Measurements from ENCODE around the gene RAB6A. TPM values are rescaled to one million over a fixed set of nuclear protein-coding genes. Genes with fewer than 3 reads are reported as not detected.
A peak's percentile ranks its signal among the peaks of the same experiment; 100 is the strongest.
"Not testable (repeated sequence)": the region's sequence is repeated elsewhere in the genome, so short reads cannot be mapped to it uniquely, and the experiment has no call there.

Gene RAB6A
- 45.9 and 59.7 TPM in 2 replicates for total RNA-seq (2014; rRNA removed; shearing (Covaris generic))
- polyA plus RNA-seq (2015; cell fraction: cytosol; rRNA removed): 62.6 and 73.1 TPM in 2 replicates
- 37.8 and 42.6 TPM in 2 replicates for polyA plus RNA-seq (2015; cell fraction: nucleus; rRNA removed)

GRCh38 chr11:73760679-73761402, at the start of gene RAB6A:
Gene RAB6A, minus strand, starts transcription at chr11:73761074. Its CDS starts 439 bp downstream, at chr11:73760635.
- peak; percentile 99 for DNase-seq (ENCODE audit: low read depth)

GRCh38 chr11:73810637-73811036, 49.8 kb upstream of the RAB6A start:
- no peak for DNase-seq (ENCODE audit: low read depth)

- DNase-seq (ENCODE audit: low read depth): no peak
These were observed 47.2 kb upstream of the RAB6A start for GRCh38 chr11:73808052-73808451.

GRCh38 chr11:73804712-73805111, 43.8 kb upstream of the RAB6A start:
- no peak for DNase-seq (ENCODE audit: low read depth)

- no peak for DNase-seq (ENCODE audit: low read depth)
These were observed 40.3 kb upstream of the RAB6A start for GRCh38 chr11:73801136-73801535.

GRCh38 chr11:73800276-73800806, 39.5 kb upstream of the RAB6A start:
- DNase-seq (ENCODE audit: low read depth): no peak

- no peak for DNase-seq (ENCODE audit: low read depth)
These were observed 36.6 kb upstream of the RAB6A start for GRCh38 chr11:73797457-73797856.

- DNase-seq (ENCODE audit: low read depth): no peak
These were observed 35.2 kb upstream of the RAB6A start for GRCh38 chr11:73795925-73796632.

GRCh38 chr11:73792584-73792983, 31.7 kb upstream of the RAB6A start:
- no peak for DNase-seq (ENCODE audit: low read depth)

- no peak for DNase-seq (ENCODE audit: low read depth)
These were observed 28.4 kb upstream of the RAB6A start for GRCh38 chr11:73789279-73789670.

GRCh38 chr11:73787643-73788558, 27.0 kb upstream of the RAB6A start, which contains the start of gene MRPL48:
Gene MRPL48, plus strand, starts transcription at chr11:73787874. Its CDS starts 98 bp downstream, at chr11:73787972.
- DNase-seq (ENCODE audit: low read depth): peak; percentile 98

- DNase-seq (ENCODE audit: low read depth): no peak
These were observed 26.3 kb upstream of the RAB6A start for GRCh38 chr11:73787051-73787642.

- not testable (repeated sequence) for DNase-seq (ENCODE audit: low read depth)
These were observed 24.6 kb upstream of the RAB6A start for GRCh38 chr11:73785467-73785866.

GRCh38 chr11:73784734-73785133, 23.9 kb upstream of the RAB6A start:
- no peak for DNase-seq (ENCODE audit: low read depth)

- DNase-seq (ENCODE audit: low read depth): no peak
These were observed 23.3 kb upstream of the RAB6A start for GRCh38 chr11:73784080-73784634.

- no peak for DNase-seq (ENCODE audit: low read depth)
These were observed 22.7 kb upstream of the RAB6A start for GRCh38 chr11:73783483-73784020.

- DNase-seq (ENCODE audit: low read depth): no peak
These were observed 20.4 kb upstream of the RAB6A start for GRCh38 chr11:73781303-73781702.

GRCh38 chr11:73779084-73779902, 18.4 kb upstream of the RAB6A start:
- peak; percentile 100 for DNase-seq (ENCODE audit: low read depth)

GRCh38 chr11:73770811-73771210, 9.9 kb upstream of the RAB6A start:
- DNase-seq (ENCODE audit: low read depth): not testable (repeated sequence)

All from HT1080 (cell line).